Pancreas (tissue), 10 donors: Measurements from ENCODE around the gene EDEM2. TPM values are rescaled to one million over a fixed set of nuclear protein-coding genes. Genes with fewer than 3 reads are reported as not detected.
"Not testable (repeated sequence)": the region's sequence is repeated elsewhere in the genome, so short reads cannot be mapped to it uniquely, and the experiment has no call there.

Experiments
- ATAC-seq, 4 donors: fragments of 200-7000 bp; cut with Tn5 transposase; one replicate each; pipeline versions ENCODE4 v1.8.0 to v1.9.1; 2020; ENCODE audit warnings: mild to moderate bottlenecking in 4 of 4, moderate library complexity in 4 of 4
- DNase-seq, 6 donors: peaks; one replicate each; pipeline ENCODE4 v3.0.0-alpha.2; 2020
- FAIRE-seq: peaks from 2 replicates; lab custom pipeline; 2012; peaks lifted over from hg19 to GRCh38; lab: Jason Lieb, UNC
- H3K27ac ChIP-seq, 4 donors: fragments of 200-600 bp; sonication (generic); 1 replicate in 3 of 4; 2 replicates in 1 of 4; pipeline versions ENCODE4 v1.5.0 to v1.8.0; 2020
- H3K27me3 ChIP-seq, 4 donors: fragments of 200-600 bp; one replicate each; pipeline ENCODE4 v1.8.0; 2021
- H3K36me3 ChIP-seq, 3 donors: fragments of 200-600 bp; sonication (generic) in 1 of 3; one replicate each; pipeline versions ENCODE4 v1.5.0 to v1.8.0; 2020 to 2021
- H3K4me1 ChIP-seq, 3 donors: fragments of 200-600 bp; one replicate each; pipeline ENCODE4 v1.8.0; 2021
- H3K4me3 ChIP-seq, 4 donors: fragments of 200-600 bp; sonication (generic) in 2 of 4; one replicate each; pipeline versions ENCODE4 v1.5.0 to v1.8.0; 2020 to 2021
- H3K9me3 ChIP-seq, 4 donors: fragments of 200-600 bp; one replicate each; pipeline ENCODE4 v1.8.0; 2021
- CTCF ChIP-seq, 4 donors: fragments of 200-600 bp; sonication (generic) in 3 of 4; IDR thresholded peaks; one replicate each; pipeline versions ENCODE4 v1.5.0 to v1.8.0; 2021; ENCODE audit warnings: antibody characterized with exemption in 4 of 4
- WGBS, 2 donors: extraction: QIAGEN DNeasy Blood & Tissue Kit; methylation state at CpG; one replicate each; pipeline ENCODE4 v1.1.7; 2013; 5-methylcytosine and 5-hydroxymethylcytosine counted together
- intact Hi-C, 3 donors: fragments of 100-400 bp; cut with DNase I; formaldehyde crosslinking; loops; one replicate each; pipeline versions ENCODE4 v1.11.1 to v1.14.2; 2022
- polyA plus RNA-seq, 2 donors: library from polyadenylated mRNA; stranded (reverse); fragments of 200-250 nt; gene quantifications; one replicate each; pipeline ENCODE4 v1.2.3, GENCODE V29; 2013
- total RNA-seq, 6 donors: library from RNA; stranded (reverse); fragmentation: NEBNext Ultra II Directional in 4 of 6; extraction: Animal tissue kit (Norgen Biotek cat#: 25700) in 4 of 6; gene quantifications; one replicate each; pipeline versions ENCODE4 v1.2.1 to v1.2.4, GENCODE V29; 2021 to 2023
- donor health status: healthy with polysubstance abuse.
- donor health status: DM: no; HTN: no; CAD: no; lungs with moderate emphysema.
- donor health status: DM: no; HTN: no; CAD: no.
- donor health status: control.
- donor health status: control.
- donor health status: Bipolar disorder and iron deficiency.
- donor health status: DM: yes; HTN: yes; CAD: no.
- donor health status: DM: no; HTN: no; CAD: no.
- donor health status: DM: no; HTN: no; CAD: no.
- donor health status: DM: yes; HTN: yes; CAD: no.

The EDEM2 gene
- total and polyA plus RNA-seq, 8 donors, result 12.5 to 31.5 (median 17.4) TPM

GRCh38 chr20:35191419-35192117 lies 44.4 kb upstream of the EDEM2 start:
- DNase-seq (no peak), FAIRE-seq (no peak), ATAC-seq (peak in 1 of 4 donors; percentile 36)
- Histone ChIP-seq H3K36me3 (no peaks in the 10 kb centered on the region), H3K4me1 (peaks cover 0 to 24% (median 5%) of the 10 kb centered on the region in 3 donors), H3K27me3 (no peaks in the 10 kb centered on the region), H3K27ac (peak overlapping the region in 2 of 4 donors; percentile 53 to 71), H3K4me3 (no peak overlapping the region), H3K9me3 (peaks cover 0 to 4% (median 0%) of the 10 kb centered on the region in 4 donors)
- intact Hi-C loops, result no loop called here
- 75 to 80% methylated on average over 5 of the region's 5 CpGs for whole genome bisulfite sequencing, 2 donors
- no peak for TF ChIP-seq CTCF (IDR thresholded peaks at IDR 0.05)

DNA sequence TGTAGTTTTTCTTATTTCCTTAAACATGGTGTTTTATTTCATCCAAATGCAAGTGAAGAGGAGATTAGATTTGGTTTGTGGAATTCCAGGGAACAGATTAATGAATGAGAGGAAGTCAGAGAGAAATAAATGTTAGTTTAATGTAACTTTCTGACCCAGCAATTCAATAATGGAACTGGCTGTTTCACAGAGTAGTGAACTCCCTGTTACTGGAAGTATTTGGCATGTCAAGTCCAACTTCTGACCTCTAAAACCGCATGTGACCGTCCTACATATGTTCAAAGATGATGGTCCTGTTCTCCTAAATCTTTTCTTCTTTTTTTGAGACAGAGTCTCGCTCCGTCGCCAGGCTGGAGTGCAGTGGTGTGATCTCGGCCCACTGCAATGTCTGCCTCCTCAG lies 43.4 kb upstream of the EDEM2 start:
- no peak for TF ChIP-seq CTCF (IDR thresholded peaks at IDR 0.05)
- Histone ChIP-seq H3K36me3 (no peaks in the 10 kb centered on the region), H3K4me3 (no peak overlapping the region), H3K27me3 (no peaks in the 10 kb centered on the region), H3K9me3 (no peaks in the 10 kb centered on the region), H3K27ac (peak overlapping the region in 1 of 4 donors; percentile 71), H3K4me1 (peaks cover 0 to 24% (median 5%) of the 10 kb centered on the region in 3 donors)
- intact Hi-C loops, result no loop called here
- FAIRE-seq (no peak), ATAC-seq (no peak), DNase-seq (no peak)
- WGBS, 2 donors, result 74 to 85% methylated on average over 6 of the region's 6 CpGs

DNA sequence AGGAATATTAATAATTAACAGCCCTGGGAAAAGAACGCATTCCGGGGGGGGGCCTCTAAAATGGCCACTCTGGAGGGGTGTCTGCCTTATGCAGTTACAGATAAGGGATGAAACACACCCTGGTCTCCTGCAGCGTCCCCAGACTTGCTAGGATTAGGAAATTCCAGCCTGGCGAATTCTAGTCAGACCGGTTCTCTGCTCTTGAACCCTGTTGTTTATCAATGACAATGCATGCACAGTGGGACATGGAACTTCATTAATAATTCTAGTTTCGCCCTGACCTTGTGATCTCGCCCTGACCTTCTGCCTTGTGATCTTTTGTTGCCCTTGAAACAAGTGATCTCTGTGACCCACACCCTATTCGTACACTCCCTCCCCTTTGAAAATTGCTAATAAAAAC lies 42.1 kb upstream of the EDEM2 start:
- H3K4me3 ChIP-seq, H3K36me3 ChIP-seq, H3K9me3 ChIP-seq, H3K27me3 ChIP-seq, intact Hi-C loops, FAIRE-seq: not testable (repeated sequence)
- DNase-seq, result peak in 2 of 6 donors; percentile 40 to 41
- peak in 1 of 4 donors; percentile 42 for ATAC-seq
- peak overlapping the region in 1 of 4 donors; percentile 71 for H3K27ac ChIP-seq
- peaks cover 0 to 24% (median 5%) of the 10 kb centered on the region in 3 donors for H3K4me1 ChIP-seq
- WGBS, 2 donors, result 37 to 42% methylated on average over 8 of the region's 8 CpGs

DNA sequence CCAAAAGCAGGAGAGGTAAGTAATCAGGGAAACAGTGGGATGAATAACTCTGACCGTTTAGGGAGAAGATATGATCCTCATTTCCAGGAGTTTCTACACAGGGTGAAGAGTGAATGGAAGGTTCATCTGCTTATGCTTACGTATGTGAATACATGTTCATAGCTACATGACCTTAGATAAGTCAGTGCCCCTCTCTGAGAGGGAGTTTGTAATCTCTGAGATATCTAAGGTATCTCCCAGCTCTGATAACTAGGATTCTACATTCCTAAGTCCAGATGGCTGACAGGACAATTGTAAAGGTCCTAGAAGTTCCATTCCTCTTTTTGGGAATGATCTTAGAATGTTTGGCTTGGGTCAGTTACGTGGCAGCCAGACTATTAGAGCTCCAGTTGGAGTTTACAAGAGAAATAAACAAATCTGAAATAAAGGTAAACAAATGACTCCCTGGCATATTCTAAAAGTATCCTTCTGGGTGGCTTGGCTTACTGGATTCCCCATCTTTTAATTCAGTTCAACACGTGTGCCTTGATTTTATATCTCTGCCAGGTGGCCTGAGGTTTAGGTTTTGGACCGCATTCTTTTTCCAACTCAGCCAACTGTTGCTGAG lies 40.6 kb upstream of the EDEM2 start:
- H3K9me3 ChIP-seq, result no peaks in the 10 kb centered on the region
- H3K27me3 ChIP-seq, result no peaks in the 10 kb centered on the region
- DNase-seq (no peak), FAIRE-seq (no peak), ATAC-seq (no peak)
- intact Hi-C loops, result no loop called here
- peaks cover 0 to 16% (median 5%) of the 10 kb centered on the region in 3 donors for H3K4me1 ChIP-seq
- TF ChIP-seq CTCF (IDR thresholded peaks at IDR 0.05), result no peak
- WGBS, 2 donors, result 77 to 78% methylated on average over 5 of the region's 5 CpGs
- H3K4me3 ChIP-seq, result no peak overlapping the region
- H3K27ac ChIP-seq, result no peak overlapping the region
- H3K36me3 ChIP-seq, result no peaks in the 10 kb centered on the region

DNA sequence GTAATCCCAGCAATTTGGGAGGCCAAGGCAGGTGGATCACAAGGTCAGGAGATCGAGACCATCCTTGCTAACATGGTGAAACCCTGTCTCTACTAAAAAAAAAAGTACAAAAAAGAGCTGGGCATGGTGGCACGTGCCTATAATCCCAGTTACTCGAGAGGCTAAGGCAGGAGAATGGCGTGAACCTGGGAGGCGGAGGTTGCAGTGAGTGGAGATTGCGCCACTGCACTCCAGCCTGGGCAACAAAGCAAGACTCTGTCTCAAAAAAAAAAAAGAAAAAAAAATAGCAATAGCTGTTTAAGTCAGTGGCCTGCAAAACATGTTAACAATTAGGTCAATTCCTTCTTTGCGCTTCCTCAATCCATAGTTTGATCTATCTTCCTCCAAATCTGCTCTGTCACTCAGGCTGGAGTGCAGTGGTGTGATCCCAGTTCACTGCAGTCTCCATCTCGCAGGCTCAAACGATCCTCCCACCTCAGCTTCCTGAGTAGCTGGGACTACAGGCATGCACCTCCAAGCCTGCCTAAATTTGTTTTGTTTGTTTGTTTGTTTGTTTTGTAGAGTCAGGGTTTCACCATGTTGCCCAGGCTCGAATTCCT lies 39.7 kb upstream of the EDEM2 start:
- FAIRE-seq, DNase-seq, H3K27ac ChIP-seq, H3K27me3 ChIP-seq, intact Hi-C loops, H3K4me3 ChIP-seq, H3K4me1 ChIP-seq, H3K36me3 ChIP-seq, H3K9me3 ChIP-seq, ATAC-seq: not testable (repeated sequence)
- WGBS, 2 donors, result 88 to 90% methylated on average over 10 of the region's 10 CpGs
